ENCODE measurements around the gene WDR4. TPM values are rescaled to one million over a fixed set of nuclear protein-coding genes. Genes with fewer than 3 reads are reported as not detected.
A peak's percentile ranks its signal among the peaks of the same experiment; 100 is the strongest.
"Not testable (repeated sequence)": the region's sequence is repeated elsewhere in the genome, so short reads cannot be mapped to it uniquely, and the experiment has no call there.

WDR4 gene
- total RNA-seq, 1 donor from 2014 or later, result 5.7 TPM

- Mint-ChIP-seq H3K4me1 (no peaks in the 10 kb centered on the region), H3K36me3 (peaks cover 5% of the 10 kb centered on the region), H3K9me3 (peaks cover 28% of the 10 kb centered on the region), H3K27me3 (ENCODE audit: insufficient read depth, low read depth) (peaks cover 6% of the 10 kb centered on the region), H3K27ac (no peak overlapping the region), H3K4me3 (no peak overlapping the region)
- DNase-seq (ENCODE audit: low spot score), result peak; percentile 41
- H3K4me1 ChIP-seq, result no peaks in the 10 kb centered on the region
- peaks cover 4% of the 10 kb centered on the region for H3K27me3 ChIP-seq
- no peaks in the 10 kb centered on the region for H3F3A ChIP-seq (ENCODE audit: low read depth)
- no peaks in the 10 kb centered on the region for H4K20me1 ChIP-seq (ENCODE audit: low read depth)
- TF ChIP-seq CTCF (IDR thresholded peaks at IDR 0.05) (peak; percentile 70), EZH2 (IDR thresholded peaks at IDR 0.05) (no peak), EZH2phosphoT487 (IDR thresholded peaks at IDR 0.05) (no peak)
- no peak overlapping the region for H3K27ac ChIP-seq
- no peak overlapping the region for H3K4me3 ChIP-seq
- no peak overlapping the region for H3K4me2 ChIP-seq
- no peaks in the 10 kb centered on the region for H3K79me2 ChIP-seq (ENCODE audit: low read depth)
- H3K9me3 ChIP-seq (ENCODE audit: low read depth), result peaks cover 9% of the 10 kb centered on the region
- peaks cover 7% of the 10 kb centered on the region for H3K36me3 ChIP-seq
- H2AFZ ChIP-seq (replicated peaks), result no peak overlapping the region
- H3K9ac ChIP-seq, result no peak overlapping the region
Measured at GRCh38 chr21:42818328-42818749, 61.0 kb downstream of the WDR4 start.

GRCh38 chr21:42815217-42815616 lies 64.1 kb downstream of the WDR4 start:
- peaks cover 5% of the 10 kb centered on the region for H3K36me3 Mint-ChIP-seq
- Histone ChIP-seq H3K4me3 (no peak overlapping the region), H3K27me3 (no peaks in the 10 kb centered on the region), H3K9me3 (ENCODE audit: low read depth) (peaks cover 9% of the 10 kb centered on the region), H3K27ac (no peak overlapping the region), H3K9ac (no peak overlapping the region), H3F3A (ENCODE audit: low read depth) (peaks cover 4% of the 10 kb centered on the region), H3K36me3 (peaks cover 7% of the 10 kb centered on the region), H3K4me2 (no peak overlapping the region), H3K4me1 (peaks cover 3% of the 10 kb centered on the region), H2AFZ (replicated peaks) (no peak overlapping the region), H4K20me1 (ENCODE audit: low read depth) (no peaks in the 10 kb centered on the region), H3K79me2 (ENCODE audit: low read depth) (no peaks in the 10 kb centered on the region)
- no peak overlapping the region for H3K4me3 Mint-ChIP-seq
- H3K27me3 Mint-ChIP-seq (ENCODE audit: insufficient read depth, low read depth), result peaks cover 6% of the 10 kb centered on the region
- H3K27ac Mint-ChIP-seq, result no peak overlapping the region
- peaks cover 2% of the 10 kb centered on the region for H3K4me1 Mint-ChIP-seq
- DNase-seq (ENCODE audit: low spot score), result peak; percentile 45
- TF ChIP-seq EZH2 (IDR thresholded peaks at IDR 0.05) (no peak), EZH2phosphoT487 (IDR thresholded peaks at IDR 0.05) (no peak), CTCF (IDR thresholded peaks at IDR 0.05) (no peak)
- peaks cover 31% of the 10 kb centered on the region for H3K9me3 Mint-ChIP-seq

GRCh38 chr21:42812528-42813241 lies 66.7 kb downstream of the WDR4 start:
- H3K9ac ChIP-seq; H3K27ac ChIP-seq; H3K36me3 Mint-ChIP-seq; H3K27ac Mint-ChIP-seq; H3K79me2 ChIP-seq (ENCODE audit: low read depth); H3K4me3 ChIP-seq; H2AFZ ChIP-seq (replicated peaks); H3K4me2 ChIP-seq; H3K36me3 ChIP-seq; H3K27me3 Mint-ChIP-seq (ENCODE audit: insufficient read depth, low read depth); DNase-seq (ENCODE audit: low spot score); H3K9me3 ChIP-seq (ENCODE audit: low read depth); H4K20me1 ChIP-seq (ENCODE audit: low read depth); H3K4me3 Mint-ChIP-seq; H3K27me3 ChIP-seq: not testable (repeated sequence)
- H3K4me1 Mint-ChIP-seq, result peaks cover 12% of the 10 kb centered on the region
- Histone ChIP-seq H3F3A (ENCODE audit: low read depth) (peaks cover 12% of the 10 kb centered on the region), H3K4me1 (peaks cover 20% of the 10 kb centered on the region)
- H3K9me3 Mint-ChIP-seq, result peaks cover 27% of the 10 kb centered on the region

- Histone ChIP-seq H2AFZ (replicated peaks) (no peak overlapping the region), H3K36me3 (peaks cover 7% of the 10 kb centered on the region), H3K9me3 (ENCODE audit: low read depth) (peaks cover 9% of the 10 kb centered on the region), H3K4me3 (no peak overlapping the region), H3K27ac (no peak overlapping the region), H3F3A (ENCODE audit: low read depth) (peaks cover 16% of the 10 kb centered on the region), H3K4me2 (no peak overlapping the region), H3K79me2 (ENCODE audit: low read depth) (no peaks in the 10 kb centered on the region), H4K20me1 (ENCODE audit: low read depth) (no peaks in the 10 kb centered on the region), H3K4me1 (peaks cover 24% of the 10 kb centered on the region), H3K27me3 (no peaks in the 10 kb centered on the region), H3K9ac (no peak overlapping the region)
- H3K9me3 Mint-ChIP-seq, result peaks cover 21% of the 10 kb centered on the region
- TF ChIP-seq EZH2 (IDR thresholded peaks at IDR 0.05) (no peak), EZH2phosphoT487 (IDR thresholded peaks at IDR 0.05) (no peak), CTCF (IDR thresholded peaks at IDR 0.05) (no peak)
- peaks cover 2% of the 10 kb centered on the region for H3K27me3 Mint-ChIP-seq (ENCODE audit: insufficient read depth, low read depth)
- DNase-seq (ENCODE audit: low spot score), result no peak
- no peak overlapping the region for H3K4me3 Mint-ChIP-seq
- peaks cover 5% of the 10 kb centered on the region for H3K36me3 Mint-ChIP-seq
- H3K4me1 Mint-ChIP-seq, result peaks cover 12% of the 10 kb centered on the region
- H3K27ac Mint-ChIP-seq, result no peak overlapping the region
Measured at GRCh38 chr21:42811960-42812359, 67.4 kb downstream of the WDR4 start.
